Neutrophil (primary cell): ENCODE results near the gene RALBP1.

Experiments used
- H3K27ac ChIP-seq: fragments of 200-600 bp; sonication (generic); 2 replicates; pipeline ENCODE4 v1.5.1; 2016; ENCODE audit warnings: mild to moderate bottlenecking, moderate library complexity
- H3K27me3 ChIP-seq: fragments of 200-600 bp; sonication (generic); 2 replicates; pipeline ENCODE4 v1.6.0; 2016; ENCODE audit warnings: mild to moderate bottlenecking
- H3K36me3 ChIP-seq: fragments of 200-600 bp; sonication (generic); 2 replicates; pipeline ENCODE4 v1.5.1; 2017
- H3K4me1 ChIP-seq, 2 experiments: fragments of 200-600 bp in 1 of 2; sonication (generic) in 1 of 2; 1 replicate in 1 of 2; 2 replicates in 1 of 2; pipeline versions ENCODE4 v1.5.1 to v1.6.1; 2013 to 2016; ENCODE audit warnings: low read depth in 1 of 2, low read length in 1 of 2, mild to moderate bottlenecking in 1 of 2, moderate library complexity in 1 of 2; ENCODE audit not compliant: control insufficient read depth in 1 of 2, insufficient read depth in 1 of 2
- H3K4me3 ChIP-seq, 2 experiments: fragments of 200-600 bp in 1 of 2; sonication (generic) in 1 of 2; 1 replicate in 1 of 2; 2 replicates in 1 of 2; pipeline ENCODE4 v1.5.1; 2013 to 2016; ENCODE audit warnings: low read depth in 1 of 2, low read length in 1 of 2, mild to moderate bottlenecking in 1 of 2, moderate library complexity in 1 of 2
- H3K9me3 ChIP-seq: fragments of 200-600 bp; sonication (generic); 2 replicates; pipeline ENCODE4 v1.5.1; 2016
- CTCF ChIP-seq: fragments of 200-600 bp; sonication (generic); IDR thresholded peaks from 2 replicates; pipeline ENCODE4 v1.5.1; 2016; ENCODE audit warnings: antibody characterized with exemption

The RALBP1 gene

DNA sequence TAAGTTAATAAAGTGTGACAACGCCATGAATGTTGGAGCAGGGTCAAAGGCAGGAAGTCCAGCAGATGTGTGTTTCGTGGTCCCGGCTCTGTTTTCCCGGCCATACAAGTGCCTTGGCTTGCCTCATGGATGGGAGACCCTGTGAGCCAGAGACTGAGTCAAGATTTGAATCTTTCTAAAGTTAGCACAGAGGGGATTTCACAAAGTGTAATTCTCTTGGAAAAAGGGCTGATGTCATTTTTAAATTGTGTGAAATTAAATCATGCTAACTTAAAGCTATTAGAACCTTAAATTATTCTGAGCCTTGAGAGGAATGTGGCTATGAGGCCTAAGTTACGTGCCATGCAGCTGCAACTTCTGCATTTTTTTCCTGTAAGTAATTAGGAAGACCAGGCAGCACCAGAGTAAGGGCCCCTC, 38.3 kb upstream of the RALBP1 start:
- Histone ChIP-seq H3K27me3 (no peaks in the 10 kb centered on the region), H3K4me3 (no peak overlapping the region), H3K9me3 (no peaks in the 10 kb centered on the region), H3K27ac (no peak overlapping the region), H3K36me3 (no peaks in the 10 kb centered on the region), H3K4me1 (peaks cover 11 to 17% of the 10 kb centered on the region in 2 experiments)
- TF ChIP-seq CTCF = no peak

- Histone ChIP-seq H3K36me3 (no peaks in the 10 kb centered on the region), H3K27ac (no peak overlapping the region), H3K9me3 (no peaks in the 10 kb centered on the region), H3K4me3 (no peak overlapping the region), H3K4me1 (peaks cover 11 to 17% of the 10 kb centered on the region in 2 experiments), H3K27me3 (no peaks in the 10 kb centered on the region)
- TF ChIP-seq CTCF = no peak
These were observed 37.6 kb upstream of the RALBP1 start for GRCh38 chr18:9437672-9438071.

DNA sequence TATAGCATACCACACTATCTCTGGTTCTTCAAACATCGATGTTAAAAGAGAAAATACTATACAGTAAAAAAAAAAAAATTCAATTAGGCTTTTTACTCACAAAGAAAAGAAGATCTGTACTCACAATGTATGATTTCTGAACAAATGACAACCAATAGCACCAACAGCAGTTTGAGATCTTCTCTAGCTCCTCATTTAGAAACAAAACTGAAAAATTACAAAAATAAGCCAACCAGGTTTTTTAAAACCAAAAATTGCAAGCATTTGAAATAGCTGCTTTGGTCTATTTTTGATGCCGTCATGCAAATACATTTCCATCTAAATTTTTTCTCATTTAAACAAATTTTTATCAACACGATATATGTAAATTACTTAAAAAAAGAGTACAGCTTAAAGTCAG, 34.3 kb upstream of the RALBP1 start:
- H3K4me1 ChIP-seq = no peaks in the 10 kb centered on the region
- TF ChIP-seq CTCF = no peak

GRCh38 chr18:9444549-9444948, 30.8 kb upstream of the RALBP1 start:
- Histone ChIP-seq H3K4me3 (no peak overlapping the region), H3K36me3 (no peaks in the 10 kb centered on the region), H3K27ac (no peak overlapping the region), H3K9me3 (no peaks in the 10 kb centered on the region), H3K27me3 (no peaks in the 10 kb centered on the region), H3K4me1 (no peaks in the 10 kb centered on the region)
- no peak for TF ChIP-seq CTCF

More for the DNA sequence above, 34.3 kb upstream of the RALBP1 start:
- no peaks in the 10 kb centered on the region for H3K9me3 ChIP-seq
- H3K27me3 ChIP-seq = no peaks in the 10 kb centered on the region
- H3K4me3 ChIP-seq = no peak overlapping the region
- H3K27ac ChIP-seq = no peak overlapping the region
- H3K36me3 ChIP-seq = no peaks in the 10 kb centered on the region

- H3K27me3 ChIP-seq = no peaks in the 10 kb centered on the region
- H3K36me3 ChIP-seq = no peaks in the 10 kb centered on the region
- no peak overlapping the region for H3K4me3 ChIP-seq
- H3K4me1 ChIP-seq = no peaks in the 10 kb centered on the region
- no peaks in the 10 kb centered on the region for H3K9me3 ChIP-seq
- no peak overlapping the region for H3K27ac ChIP-seq
- TF ChIP-seq CTCF = no peak
These were observed 28.5 kb upstream of the RALBP1 start for GRCh38 chr18:9446839-9447238.

GRCh38 chr18:9447334-9447733, 28.0 kb upstream of the RALBP1 start:
- Histone ChIP-seq H3K27ac (no peak overlapping the region), H3K9me3 (no peaks in the 10 kb centered on the region), H3K27me3 (no peaks in the 10 kb centered on the region), H3K4me1 (no peaks in the 10 kb centered on the region), H3K36me3 (no peaks in the 10 kb centered on the region), H3K4me3 (no peak overlapping the region)
- TF ChIP-seq CTCF = no peak
